Motor neuron (in vitro differentiated cells): ENCODE data around the gene ZNF81. TPM values are rescaled to one million over a fixed set of nuclear protein-coding genes. Genes with fewer than 3 reads are reported as not detected.
A peak's percentile ranks its signal among the peaks of the same experiment; 100 is the strongest.
"Not testable (repeated sequence)": the region's sequence is repeated elsewhere in the genome, so short reads cannot be mapped to it uniquely, and the experiment has no call there.

Experiments
- ATAC-seq, 8 experiments: fragments of 200-7000 bp; cut with Tn5 transposase; replicated peaks in 6 of 8; 2 replicates each; pipeline ENCODE4 v1.8.0; 2021; ENCODE audit warnings: mild to moderate bottlenecking in 8 of 8, moderate library complexity in 8 of 8
- H3K27ac ChIP-seq, 2 donors: fragments of 250-450 bp; sonication (Bioruptor Pico); 2 replicates each; pipeline ENCODE4 v1.9.0; 2021; ENCODE audit warnings: antibody characterized with exemption in 2 of 2, mild to moderate bottlenecking in 2 of 2, moderate library complexity in 1 of 2
- H3K4me1 ChIP-seq, 2 donors: fragments of 250-450 bp; sonication (Bioruptor Pico); replicated peaks in 1 of 2; 2 replicates each; pipeline ENCODE4 v1.6.1; 2021; ENCODE audit warnings: antibody characterized with exemption in 2 of 2, mild to moderate bottlenecking in 2 of 2, moderate library complexity in 1 of 2
- H3K4me3 ChIP-seq, 5 donors: fragments of 250-450 bp; sonication (Bioruptor Pico); 2 replicates each; pipeline ENCODE4 v1.9.0; 2021; ENCODE audit warnings: antibody characterized with exemption in 5 of 5, mild to moderate bottlenecking in 5 of 5, moderate library complexity in 4 of 5
- WGBS, 10 experiments: fragments of 450-650 bp; shearing (Covaris generic); methylation state at CpG; one replicate each; pipeline ENCODE4 v1.0.0; 2022; 5-methylcytosine and 5-hydroxymethylcytosine counted together
- in situ Hi-C, 9 experiments: fragments of 400-800 bp; cut with MboI; loops; one replicate each; pipeline ENCODE4 v1.15.0; 2021; ENCODE audit warnings: low sequenced_read_pairs in 9 of 9, low pct_unique_long_range_greater_than_20kb in 2 of 9; ENCODE audit not compliant: unreplicated experiment in 9 of 9
- total RNA-seq, 8 experiments: library from RNA; unstranded; fragments of 300-600 nt; gene quantifications; 2 replicates each; pipeline versions ENCODE4 v1.2.3 to v1.2.4, GENCODE V29; 2022

Gene ZNF81
- 10 to 100 TPM in 4 of 8 experiments, 1 to 10 TPM in 4; 8.2 to 12.1 (median 9.7) TPM for total RNA-seq

DNA sequence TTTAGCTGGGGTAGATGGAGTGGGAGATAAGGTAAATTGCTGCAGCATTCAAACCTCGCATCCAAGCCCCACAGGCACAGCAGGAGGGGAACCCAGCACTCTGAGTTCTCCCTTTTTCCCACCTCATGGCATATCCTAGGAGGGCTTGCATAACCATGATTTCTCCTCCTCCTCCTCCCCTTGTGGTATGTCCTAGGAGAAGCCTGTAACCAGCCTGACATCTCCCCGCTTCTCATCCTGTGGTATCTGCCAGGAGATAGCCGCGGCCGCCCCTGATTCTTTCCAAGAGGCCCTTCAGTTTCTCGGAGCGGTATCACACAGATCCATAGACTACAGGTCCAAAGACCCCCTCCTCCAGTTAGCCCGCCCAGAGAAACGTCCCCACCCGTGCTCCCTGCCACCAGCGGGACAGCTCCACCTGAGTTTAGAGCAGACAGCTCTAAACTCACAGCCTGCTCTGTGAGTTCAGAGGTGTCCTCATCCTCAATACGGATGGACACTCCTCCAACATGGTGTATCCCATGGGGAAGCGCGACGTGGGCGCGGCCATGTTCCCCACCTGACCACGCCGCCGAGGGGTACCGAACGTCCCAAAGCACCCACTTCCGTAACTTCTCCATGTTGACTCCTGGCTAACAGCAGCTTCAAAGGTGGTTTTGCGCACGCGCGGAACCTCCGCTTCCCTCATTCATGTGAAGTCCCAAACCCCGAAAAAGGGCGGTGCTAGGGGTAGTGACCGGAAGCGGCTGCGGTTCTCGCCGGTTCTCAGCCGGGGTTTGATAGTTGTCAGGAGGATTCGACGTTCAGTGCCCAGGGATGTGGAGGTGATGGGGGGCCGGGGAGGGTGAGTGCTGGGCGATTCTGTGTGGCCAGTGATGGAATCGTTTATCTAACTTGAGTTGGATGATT lies at the start of gene ZNF81:
TSS of gene ZNF81 (plus strand) at position 739 of the 909 bp plus-strand sequence. CDS start 9,366 bp downstream, outside the sequence.
- in situ Hi-C loops, result loop anchor here in 1 of 9 experiments (10.0 kb wide), 1 partner anchor 188 kb away; no protein-coding TSS in a partner anchor

DNA sequence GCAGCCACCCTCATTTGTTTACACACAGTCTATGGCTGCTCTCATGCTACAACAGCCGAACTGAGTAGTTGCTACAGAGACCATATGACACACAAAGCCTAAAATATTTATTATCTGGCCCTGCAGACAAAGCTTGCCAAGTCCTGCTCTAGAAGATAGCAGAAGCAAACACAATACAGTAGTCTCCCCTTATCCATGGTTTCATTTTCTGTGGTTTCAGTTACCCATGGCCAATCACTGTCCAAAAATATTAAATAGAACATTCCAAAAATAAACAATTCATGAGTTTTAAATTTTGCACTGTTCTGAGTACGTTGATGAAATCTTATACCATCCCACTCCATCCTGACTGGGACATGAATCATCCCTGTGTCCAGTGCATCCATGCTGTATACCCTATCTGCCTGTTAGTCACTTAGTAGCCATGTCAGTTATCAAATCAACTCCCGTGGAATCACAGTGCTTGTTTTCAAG lies 40.2 kb upstream of the ZNF81 start:
- H3K27ac ChIP-seq, result no peak overlapping the region
- H3K4me3 ChIP-seq, result no peak overlapping the region
- 10 to 100% (median 49%) methylated on average over 1 to 3 of the region's 3 CpGs; no CpG with 5 or more reads in 5 of the 10 experiments for WGBS, 10 experiments
- H3K4me1 ChIP-seq, result no peaks in the 10 kb centered on the region
- in situ Hi-C loops, result no loop called here
- peak in 3 of 8 experiments; percentile 41 to 77 (median 45) for ATAC-seq

More for the DNA sequence above, at the start of gene ZNF81:
- peak; percentile 95 to 98 (median 97) for ATAC-seq
- Histone ChIP-seq H3K4me1 (peaks cover 8 to 9% of the 10 kb centered on the region in 2 donors), H3K27ac (peak within 1 kb of the TSS; percentile 91 to 96), H3K4me3 (peak within 1 kb of the TSS; percentile 51 to 87 (median 64))
- 3 to 27% methylated on average over 6 to 18 of the region's 41 CpGs; no CpG with 5 or more reads in 8 of the 10 experiments for WGBS, 10 experiments

DNA sequence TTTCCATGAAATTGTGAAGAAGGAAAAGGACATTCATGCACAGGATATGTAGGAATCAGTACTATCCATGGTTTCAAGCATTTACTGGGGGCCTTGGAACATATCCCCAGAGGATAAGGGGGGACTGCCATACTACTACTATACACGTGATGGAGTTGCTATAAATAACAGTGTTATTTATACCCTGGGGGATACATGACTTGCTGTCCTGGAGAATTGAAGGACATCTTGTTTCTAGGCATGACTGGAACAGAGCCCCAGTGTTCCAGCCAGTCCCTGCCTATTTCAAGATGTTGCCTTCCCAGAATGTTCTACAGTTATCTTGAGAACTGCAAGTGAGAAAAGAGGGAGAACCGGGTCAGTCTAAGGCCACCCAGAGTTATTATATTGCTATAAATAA lies 39.6 kb upstream of the ZNF81 start:
- Histone ChIP-seq H3K4me3 (no peak overlapping the region), H3K4me1 (no peaks in the 10 kb centered on the region), H3K27ac (no peak overlapping the region)
- peak in 1 of 8 experiments; percentile 19 for ATAC-seq
- in situ Hi-C loops, result no loop called here
- 0 to 71% (median 21%) methylated on average over 1 to 2 of the region's 2 CpGs; no CpG with 5 or more reads in 7 of the 10 experiments for WGBS, 10 experiments

DNA sequence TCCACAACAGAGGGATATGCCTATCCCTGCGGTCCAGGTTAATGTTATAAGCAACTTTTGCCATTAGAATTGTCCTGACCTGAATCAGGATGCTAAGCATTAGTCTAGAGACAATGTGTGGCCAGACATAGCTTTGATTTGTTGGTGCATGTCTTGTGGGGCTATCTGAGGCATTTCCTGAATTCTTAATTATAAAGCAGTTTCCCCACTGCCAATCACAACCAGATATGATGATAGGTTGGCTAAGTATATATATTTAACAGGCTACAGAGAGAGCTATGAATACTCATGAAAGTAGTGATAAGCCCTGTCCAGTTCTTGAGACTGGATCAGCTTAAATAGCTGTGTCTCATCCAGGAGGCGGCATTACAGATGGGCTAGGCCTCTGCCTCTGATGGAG lies 37.8 kb upstream of the ZNF81 start:
- H3K4me1 ChIP-seq, result no peaks in the 10 kb centered on the region
- 45 to 92% (median 80%) methylated on average over 1 to 2 of the region's 2 CpGs; no CpG with 5 or more reads in 5 of the 10 experiments for WGBS, 10 experiments
- H3K4me3 ChIP-seq, result no peak overlapping the region
- no peak for ATAC-seq
- no peak overlapping the region for H3K27ac ChIP-seq
- in situ Hi-C loops, result no loop called here

DNA sequence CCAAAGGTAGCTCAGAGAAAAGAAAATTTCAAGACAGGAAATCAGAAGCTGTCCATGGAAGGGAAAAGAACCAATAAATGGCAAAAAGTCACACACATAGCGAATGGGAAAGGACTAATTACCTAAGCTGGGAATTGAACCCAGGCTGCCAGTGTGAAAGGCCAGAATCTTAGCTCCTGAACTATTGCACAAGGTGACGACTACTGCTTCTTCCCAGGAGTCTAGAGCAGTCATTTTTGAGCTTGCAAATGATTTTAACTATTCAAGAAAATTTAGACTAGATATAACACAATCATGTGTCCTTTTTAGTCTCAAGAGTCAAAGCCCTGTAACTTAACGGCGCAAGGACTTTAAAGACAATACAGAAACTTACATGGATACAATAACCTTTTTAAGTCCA lies 34.1 kb upstream of the ZNF81 start:
- 33 to 94% (median 67%) methylated on average over 2 to 4 of the region's 4 CpGs; no CpG with 5 or more reads in 6 of the 10 experiments for WGBS, 10 experiments
- in situ Hi-C loops, result no loop called here

DNA sequence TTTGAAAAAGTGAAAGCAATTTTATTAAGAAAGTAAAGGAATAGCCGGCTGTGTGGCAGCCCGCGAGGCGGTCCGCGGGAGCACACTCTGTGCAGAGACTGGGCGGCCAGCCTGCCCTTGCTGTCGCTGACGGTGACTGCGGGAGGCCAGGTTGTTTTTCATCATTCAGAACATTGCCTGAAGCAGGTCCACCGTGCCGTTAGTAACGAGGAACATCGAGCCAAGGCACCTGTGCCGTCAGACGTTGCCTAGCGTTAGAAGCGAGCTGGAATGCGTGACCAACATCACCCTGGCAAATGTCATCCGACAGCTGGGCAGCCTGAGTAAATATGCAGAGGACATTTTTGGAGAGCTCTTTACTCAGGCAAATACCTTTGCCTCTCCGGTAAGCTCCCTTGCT lies 33.6 kb upstream of the ZNF81 start:
- peak in 1 of 8 experiments; percentile 37 for ATAC-seq
- H3K27ac ChIP-seq, H3K4me1 ChIP-seq, in situ Hi-C loops, H3K4me3 ChIP-seq: not testable (repeated sequence)
- WGBS, 10 experiments, result 33 to 77% (median 40%) methylated on average over 1 to 9 of the region's 21 CpGs; no CpG with 5 or more reads in 7 of the 10 experiments

More for the DNA sequence above, 34.1 kb upstream of the ZNF81 start:
- H3K4me1 ChIP-seq, result no peaks in the 10 kb centered on the region
- H3K4me3 ChIP-seq, result no peak overlapping the region
- no peak for ATAC-seq
- H3K27ac ChIP-seq, result no peak overlapping the region

DNA sequence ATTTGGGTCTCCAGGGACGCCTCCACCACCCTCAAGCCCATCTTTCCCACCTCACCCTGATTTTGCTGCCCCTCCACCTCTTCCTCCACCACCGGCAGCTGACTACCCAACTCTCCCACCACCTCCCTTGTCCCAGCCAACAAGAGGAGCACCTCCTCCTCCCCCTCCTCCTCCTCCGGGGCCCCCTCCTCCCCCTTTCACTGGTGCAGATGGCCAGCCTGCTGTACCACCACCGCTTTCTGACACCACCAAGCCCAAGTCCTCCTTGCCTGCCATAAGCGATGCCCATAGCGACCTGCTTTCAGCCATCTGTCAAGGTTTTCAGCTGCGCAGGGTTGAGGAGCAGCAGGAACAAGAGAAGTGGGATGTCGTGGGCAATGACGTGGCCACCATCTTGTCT lies 32.4 kb upstream of the ZNF81 start:
- Histone ChIP-seq H3K27ac (no peak overlapping the region), H3K4me3 (no peak overlapping the region), H3K4me1 (no peaks in the 10 kb centered on the region)
- in situ Hi-C loops, result no loop called here
- WGBS, 10 experiments, result 40% methylated on average over 2 of the region's 9 CpGs; no CpG with 5 or more reads in 9 of the 10 experiments
- no peak for ATAC-seq

DNA sequence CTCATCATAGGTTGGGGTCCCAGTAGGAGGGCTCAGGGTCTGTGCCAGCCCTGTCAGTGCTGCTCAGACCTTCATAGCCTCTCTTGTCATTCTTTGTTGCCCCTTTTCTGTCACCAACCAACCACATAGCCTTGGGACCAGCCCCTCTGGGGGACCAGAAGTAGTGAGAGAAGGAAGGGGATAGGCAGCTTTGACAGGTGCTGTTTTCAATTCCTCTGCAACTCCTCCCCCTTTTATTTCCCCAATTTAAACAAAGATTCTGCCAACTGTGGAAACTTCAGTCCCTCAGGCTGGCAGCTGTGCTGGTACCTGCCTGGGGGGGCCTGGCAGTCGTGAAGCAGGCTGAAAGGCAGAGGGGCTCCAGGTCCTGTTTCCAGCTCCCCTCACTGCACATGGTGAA lies 30.9 kb upstream of the ZNF81 start:
- no CpG with 5 or more reads among the region's 1 CpG for WGBS, 10 experiments
- in situ Hi-C loops, H3K4me3 ChIP-seq, H3K4me1 ChIP-seq, H3K27ac ChIP-seq, ATAC-seq: not testable (repeated sequence)

DNA sequence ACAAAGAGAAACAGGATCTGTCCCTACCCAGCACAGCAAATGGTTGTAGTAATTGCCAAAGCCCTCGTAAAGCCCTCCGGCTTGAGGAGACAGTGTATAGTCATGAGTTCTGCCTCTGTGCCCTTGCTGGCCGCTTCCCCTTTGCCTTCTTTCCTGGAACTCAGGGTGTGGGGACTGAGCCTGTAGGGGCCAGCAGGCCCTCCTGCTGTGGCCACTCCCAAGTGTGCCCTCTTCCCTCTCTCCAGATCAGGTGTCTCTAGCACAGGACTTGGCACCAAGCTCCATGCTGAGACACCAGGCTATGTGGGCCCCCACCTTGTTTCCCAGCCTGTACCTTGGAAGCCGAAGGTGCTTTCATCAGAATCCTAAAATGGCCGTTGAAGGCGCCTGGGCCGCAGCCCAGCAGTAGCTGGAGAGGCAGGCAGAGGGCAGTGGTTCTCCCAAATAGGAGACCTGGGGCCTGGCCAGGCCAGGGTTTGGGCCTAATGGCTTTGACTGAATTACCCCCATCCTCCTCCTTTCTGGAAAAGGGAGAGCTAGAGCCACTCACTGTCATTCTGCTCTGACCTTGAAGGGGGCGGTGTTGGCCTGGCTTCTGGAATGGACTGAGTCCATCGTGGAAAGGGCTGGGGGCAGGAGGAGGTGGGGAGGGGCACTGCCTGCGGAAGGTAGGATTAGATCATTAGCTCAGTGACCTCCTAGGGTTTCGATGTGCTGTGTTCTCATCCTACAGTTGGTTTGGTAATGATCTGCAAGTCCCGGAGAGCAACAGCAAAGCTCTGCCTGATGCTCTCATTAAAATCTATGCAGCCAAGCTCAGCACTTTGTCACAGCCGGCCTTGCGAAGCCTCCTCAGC lies 30.1 kb upstream of the ZNF81 start:
- H3K4me3 ChIP-seq, in situ Hi-C loops, H3K4me1 ChIP-seq, H3K27ac ChIP-seq: not testable (repeated sequence)
- WGBS, 10 experiments, result 83 to 100% methylated on average over 1 of the region's 14 CpGs; no CpG with 5 or more reads in 8 of the 10 experiments
- ATAC-seq, result peak in 6 of 8 experiments; percentile 14 to 91 (median 82)

DNA sequence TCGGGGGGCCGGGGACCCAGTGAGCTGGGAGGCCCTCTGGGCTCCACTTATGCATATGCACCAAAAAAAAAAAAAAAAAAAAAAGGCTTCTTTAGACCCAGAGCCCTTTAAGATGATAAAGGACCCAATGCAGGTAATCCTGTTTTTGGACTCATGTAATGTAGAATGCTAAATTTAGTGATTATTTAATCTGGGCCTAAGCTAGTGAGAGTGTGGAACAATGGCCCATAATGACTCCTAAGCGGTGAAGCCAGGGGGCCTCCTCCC lies 29.5 kb upstream of the ZNF81 start:
- peak in 4 of 8 experiments; percentile 19 to 74 (median 66) for ATAC-seq
- WGBS, 10 experiments, result no CpG with 5 or more reads among the region's 3 CpGs

DNA sequence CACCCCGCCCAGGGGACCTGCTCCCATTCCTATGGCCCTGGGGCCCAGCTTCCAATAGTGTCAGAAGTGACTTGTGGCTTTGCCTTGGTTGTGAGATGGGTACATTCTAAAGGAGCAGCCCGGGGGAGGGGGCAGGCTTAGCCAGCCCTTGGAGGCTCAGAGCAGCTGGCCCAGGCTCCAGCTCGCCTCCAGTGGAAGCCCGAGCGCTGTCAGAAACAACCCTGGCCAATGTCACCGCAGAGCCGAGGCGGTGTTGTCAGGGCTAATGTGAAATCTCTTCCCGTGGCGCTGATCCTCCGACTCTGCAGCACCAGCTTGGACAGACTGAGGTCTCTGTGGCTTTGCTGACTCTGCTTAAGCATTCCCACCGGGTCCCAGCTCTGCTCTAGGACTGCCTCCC lies 29.2 kb upstream of the ZNF81 start:
- WGBS, 10 experiments, result no CpG with 5 or more reads among the region's 12 CpGs
- Histone ChIP-seq H3K4me3 (no peak overlapping the region), H3K27ac (no peak overlapping the region), H3K4me1 (no peaks in the 10 kb centered on the region)
- in situ Hi-C loops, result no loop called here
- ATAC-seq, result peak in 1 of 8 experiments; percentile 34

More for the DNA sequence above, 29.5 kb upstream of the ZNF81 start:
- H3K4me1 ChIP-seq, H3K27ac ChIP-seq, H3K4me3 ChIP-seq, in situ Hi-C loops: not testable (repeated sequence)

DNA sequence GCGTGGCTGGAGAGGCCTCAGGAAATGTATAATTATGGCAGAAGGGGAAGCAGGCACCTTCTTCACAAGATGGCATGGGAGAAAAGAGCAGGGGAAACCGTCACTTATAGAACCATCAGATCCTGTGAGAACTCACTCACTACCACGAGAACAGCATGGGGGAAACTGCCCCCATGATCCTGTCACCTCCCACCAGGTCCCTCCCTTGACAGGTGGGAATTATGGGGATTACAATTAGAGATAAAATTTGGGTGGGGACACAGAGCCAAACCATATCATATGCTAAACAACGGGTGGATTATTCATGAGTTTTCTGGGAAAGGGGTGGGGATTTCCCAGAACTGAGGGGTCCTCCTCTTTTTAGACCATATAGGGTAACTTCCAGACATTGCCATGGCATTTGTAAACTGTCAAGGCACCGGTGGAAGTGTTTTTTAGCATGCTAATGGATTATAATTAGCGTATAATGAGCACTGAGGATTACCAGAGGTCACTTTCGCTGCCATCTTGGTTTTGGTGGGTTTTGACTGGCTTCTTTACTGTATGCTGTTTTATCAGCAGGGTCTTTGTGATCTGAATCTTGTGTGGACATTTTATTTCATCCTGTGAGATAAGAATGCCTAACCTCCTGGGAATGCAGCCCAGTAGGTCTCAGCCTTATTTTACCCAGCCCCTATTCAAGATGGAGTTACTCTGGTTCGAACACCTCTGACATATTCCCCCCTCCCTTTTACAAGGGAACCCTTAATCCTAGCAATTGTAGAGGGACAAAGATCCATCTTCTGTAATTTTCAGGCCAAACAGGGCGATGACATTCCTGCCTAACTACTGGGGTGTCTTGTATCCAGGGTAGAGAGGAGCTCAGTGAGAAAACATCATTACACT lies 27.6 kb upstream of the ZNF81 start:
- WGBS, 10 experiments, result 9 to 100% (median 49%) methylated on average over 1 to 8 of the region's 9 CpGs; no CpG with 5 or more reads in 3 of the 10 experiments
- H3K27ac ChIP-seq, result no peak overlapping the region
- peak in 3 of 8 experiments; percentile 37 to 74 (median 65) for ATAC-seq
- in situ Hi-C loops, result no loop called here
- H3K4me1 ChIP-seq, result no peaks in the 10 kb centered on the region
- H3K4me3 ChIP-seq, result no peak overlapping the region
